SHP77 (cell line): ENCODE results near the gene DCST1.

ENCODE experiments used
- DNase-seq, 2 experiments: peaks; one replicate each; lab custom pipeline; 2025; lab: John Stamatoyannopoulos, UW

The DCST1 gene

DNA sequence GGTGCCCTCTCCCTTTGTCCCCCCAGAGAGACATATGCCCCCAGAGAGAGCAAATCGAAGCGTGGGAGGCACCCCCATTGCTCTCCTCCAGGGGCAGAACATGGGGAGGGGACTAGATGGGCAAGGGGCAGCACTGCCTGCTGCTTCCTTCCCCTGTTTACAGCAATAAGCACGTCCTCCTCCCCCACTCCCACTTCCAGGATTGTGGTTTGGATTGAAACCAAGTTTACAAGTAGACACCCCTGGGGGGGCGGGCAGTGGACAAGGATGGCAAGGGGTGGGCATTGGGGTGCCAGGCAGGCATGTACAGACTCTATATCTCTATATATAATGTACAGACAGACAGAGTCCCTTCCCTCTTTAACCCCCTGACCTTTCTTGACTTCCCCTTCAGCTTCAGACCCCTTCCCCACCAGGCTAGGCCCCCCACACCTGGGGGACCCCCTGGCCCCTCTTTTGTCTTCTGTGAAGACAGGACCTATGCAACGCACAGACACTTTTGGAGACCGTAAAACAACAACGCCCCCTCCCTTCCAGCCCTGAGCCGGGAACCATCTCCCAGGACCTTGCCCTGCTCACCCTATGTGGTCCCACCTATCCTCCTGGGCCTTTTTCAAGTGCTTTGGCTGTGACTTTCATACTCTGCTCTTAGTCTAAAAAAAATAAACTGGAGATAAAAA lies 53.4 kb downstream of the DCST1 start:
- DNase-seq: no peak

DNA sequence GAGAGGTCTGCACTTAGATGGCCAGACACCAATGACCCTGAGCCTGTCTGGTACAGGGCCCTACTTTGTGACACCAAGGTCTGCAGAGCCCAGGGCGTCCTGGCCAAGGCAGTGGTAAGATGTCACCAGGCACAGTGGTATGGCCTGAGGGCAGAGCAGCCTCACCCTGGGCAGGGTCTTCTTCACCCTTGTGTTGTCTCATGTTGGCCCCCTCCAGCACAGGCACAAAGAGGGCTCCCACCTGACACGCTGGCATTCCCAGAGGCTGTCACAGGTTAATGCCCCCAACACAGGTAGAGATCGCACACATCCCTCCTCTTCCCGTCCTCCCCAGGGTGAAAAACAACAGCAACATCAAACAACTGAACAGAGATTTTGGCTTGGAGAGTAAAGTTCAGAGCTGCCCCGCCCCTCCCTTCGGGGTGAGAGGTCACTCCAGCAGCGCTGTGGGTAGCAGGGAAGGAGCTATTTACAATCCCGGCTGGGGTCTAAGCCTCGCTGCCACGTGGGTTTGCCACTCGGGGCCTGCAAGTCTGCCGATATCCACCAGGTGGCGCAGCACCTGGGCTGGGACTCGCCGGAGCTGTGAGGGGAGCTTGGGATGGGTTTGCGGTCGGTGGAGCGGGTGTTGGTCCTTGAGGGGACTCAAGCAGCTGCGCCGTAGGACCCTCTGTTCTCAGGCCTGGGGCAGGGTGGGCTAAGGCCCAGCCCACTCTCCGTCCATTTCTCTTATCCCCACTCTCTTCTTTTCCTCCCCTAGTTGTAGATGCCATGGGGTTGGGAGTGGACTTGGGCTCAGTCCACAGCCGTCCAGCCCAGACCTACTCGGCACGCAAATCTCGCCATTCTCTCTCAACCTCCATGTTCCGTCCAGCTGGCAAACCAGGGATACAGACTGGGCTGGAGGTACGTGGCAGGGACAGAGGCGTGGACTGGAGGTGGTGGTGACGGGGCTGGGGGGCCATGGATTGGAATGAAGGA lies 57.7 kb downstream of the DCST1 start:
- DNase-seq: peak; percentile 88 to 94

GRCh38 chr1:155092131-155092530 lies 58.5 kb downstream of the DCST1 start:
- no peak for DNase-seq

- no peak for DNase-seq
These were observed 59.0 kb downstream of the DCST1 start for GRCh38 chr1:155092641-155093040.

DNA sequence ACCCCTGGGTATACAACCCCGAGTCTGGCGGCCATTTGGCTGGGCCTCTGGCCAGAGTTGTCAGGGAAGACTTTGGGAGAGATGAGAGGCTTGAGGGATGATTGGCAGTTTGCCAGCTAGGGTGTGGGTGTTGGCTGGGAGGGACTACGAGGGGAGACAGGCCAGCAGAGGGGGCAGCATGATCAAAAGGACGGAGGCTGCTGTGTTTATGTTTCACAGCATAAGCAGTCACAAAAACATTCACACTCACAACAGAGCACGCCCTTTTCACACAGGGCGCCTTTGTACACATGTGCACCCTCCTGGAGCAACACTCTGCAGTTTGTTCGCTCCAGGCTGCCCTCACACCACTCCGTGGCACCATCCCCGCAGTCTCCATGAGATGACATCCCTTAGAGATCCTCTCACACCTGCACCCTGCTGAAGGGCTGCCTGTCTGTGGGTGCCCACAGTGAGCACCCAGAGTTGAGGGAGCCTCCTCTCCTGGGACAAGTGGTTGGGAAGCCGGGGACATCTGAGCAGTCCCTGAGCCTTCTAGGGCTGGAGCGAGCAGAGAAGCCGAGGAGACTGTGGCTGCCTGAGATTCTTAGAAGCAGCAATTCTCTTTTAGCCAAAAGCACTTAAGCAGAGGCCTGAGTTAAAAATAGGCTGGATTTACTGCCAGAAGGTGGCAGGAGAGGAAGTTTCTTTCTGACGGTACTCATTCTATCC lies 60.4 kb downstream of the DCST1 start:
- DNase-seq: peak; percentile 83 to 88

DNA sequence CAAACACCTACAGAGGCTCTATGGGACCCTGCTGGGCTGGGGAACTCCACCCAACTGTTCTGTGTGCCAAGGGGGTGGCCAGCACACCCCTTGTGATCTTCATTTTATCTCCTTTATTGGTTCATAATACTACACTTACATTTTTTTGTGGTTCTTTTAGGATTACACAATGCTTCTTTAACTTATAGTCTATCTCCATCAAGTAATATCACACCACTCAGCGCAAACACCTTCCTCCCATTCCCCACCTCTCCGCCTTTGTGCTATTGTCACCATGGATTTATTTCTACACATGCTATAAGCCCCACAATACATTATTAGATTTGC lies 61.0 kb downstream of the DCST1 start:
- DNase-seq: no peak

- no peak for DNase-seq
These were observed 65.7 kb downstream of the DCST1 start for GRCh38 chr1:155099331-155099730.
